Neural cell (in vitro differentiated cells): Measurements from ENCODE around the gene VEZF1.

Source experiments
- CTCF ChIP-seq: fragments of 450-650 bp; IDR thresholded peaks from 2 replicates; pipeline ENCODE4 v1.5.1; 2014; ENCODE audit warnings: antibody characterized with exemption, mild to moderate bottlenecking, moderate library complexity; ENCODE audit not compliant: poor library complexity, severe bottlenecking
- EP300 ChIP-seq: fragments of 450-650 bp; conservative IDR thresholded peaks from 2 replicates; pipeline ENCODE4 v1.6.1; 2014; ENCODE audit warnings: antibody characterized with exemption, mild to moderate bottlenecking, moderate library complexity; ENCODE audit not compliant: poor library complexity, severe bottlenecking

- TF ChIP-seq EP300 (peak; percentile 83), CTCF (no peak)
Measured at GRCh38 chr17:58032691-58033415, 44.8 kb upstream of the VEZF1 start.
